HG03025 (cell line): ENCODE measurements around the gene CETN1.

ENCODE experiments used
- ATAC-seq: cut with Tn5 transposase; IDR thresholded peaks from one replicate; pipeline ENCODE4 v1.9.1; 2021; ENCODE audit warnings: mild to moderate bottlenecking, moderate library complexity; ENCODE audit not compliant: unreplicated experiment, low FRiP score

CETN1 gene

DNA sequence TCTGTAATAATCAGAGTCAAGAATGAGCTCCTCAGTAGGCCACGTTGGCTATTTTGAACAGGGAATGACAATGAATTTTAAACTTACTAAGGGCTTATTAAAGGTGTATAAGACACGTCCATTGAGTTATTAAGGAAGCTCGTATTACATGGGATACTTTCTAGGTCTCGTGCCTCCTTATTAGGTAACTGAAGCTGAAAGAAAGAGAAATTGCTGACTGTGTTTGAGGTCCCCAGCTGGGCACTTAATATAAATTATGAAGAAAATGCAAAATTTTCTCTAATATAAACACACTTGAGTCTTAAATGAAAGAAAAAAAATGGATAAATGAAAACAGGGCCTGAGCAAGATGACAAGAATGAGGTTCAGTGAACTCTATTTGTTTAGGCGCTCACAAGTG lies 38.4 kb downstream of the CETN1 start:
- no peak for ATAC-seq

DNA sequence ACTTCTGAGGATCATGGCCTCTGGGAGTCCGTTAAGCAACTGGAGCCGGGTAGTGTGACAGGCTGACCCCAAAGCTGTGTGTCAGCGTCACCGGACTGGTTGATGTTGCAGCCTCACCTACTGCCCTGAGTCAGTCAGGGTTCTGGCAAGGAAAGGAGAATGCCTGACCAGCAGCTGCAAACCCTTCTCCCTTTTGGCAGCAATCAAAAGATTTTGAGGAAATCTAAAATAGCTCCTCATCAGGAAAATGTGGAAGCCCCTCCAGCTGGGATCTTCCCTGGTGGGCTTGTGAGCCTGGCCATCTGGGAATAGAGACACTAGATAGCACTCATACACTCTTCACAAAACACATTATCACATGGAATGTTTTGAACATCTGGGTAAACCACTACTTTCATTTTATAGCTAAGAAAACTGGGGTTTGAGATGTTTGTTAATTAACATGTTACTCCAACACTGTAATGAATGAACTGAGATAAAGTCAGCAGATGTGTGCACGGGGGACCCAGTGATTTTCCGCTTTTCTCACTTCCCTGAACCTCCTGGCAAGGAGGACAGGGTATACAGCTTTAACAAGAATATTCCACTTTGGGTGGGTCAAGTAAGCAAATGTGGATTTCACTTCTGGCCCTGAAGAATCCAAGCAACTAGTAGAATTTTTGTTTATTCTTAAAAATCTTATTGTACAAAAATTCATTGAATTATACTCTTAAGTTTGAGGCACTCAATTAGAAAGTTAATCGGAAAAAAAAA lies 41.3 kb downstream of the CETN1 start:
- ATAC-seq = no peak

DNA sequence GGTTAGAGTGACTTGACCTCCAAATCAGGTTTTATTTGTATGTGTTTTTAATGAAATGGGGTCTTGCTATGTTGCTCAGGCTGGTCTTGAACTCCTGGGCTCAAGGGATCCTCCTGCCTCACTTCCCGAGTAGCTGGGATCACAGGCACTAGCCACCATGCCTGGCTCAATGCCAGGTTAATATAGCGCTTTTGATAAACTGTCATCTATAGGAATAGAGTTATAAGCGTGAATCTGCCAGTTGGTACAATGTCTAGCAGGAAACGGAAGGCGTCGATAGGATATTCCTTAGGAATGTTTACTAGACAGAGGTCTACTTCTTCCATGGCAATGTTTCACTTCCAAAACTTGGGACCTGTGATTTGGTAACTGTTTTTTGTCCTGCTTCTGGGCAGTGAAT lies 42.1 kb downstream of the CETN1 start:
- ATAC-seq = no peak

DNA sequence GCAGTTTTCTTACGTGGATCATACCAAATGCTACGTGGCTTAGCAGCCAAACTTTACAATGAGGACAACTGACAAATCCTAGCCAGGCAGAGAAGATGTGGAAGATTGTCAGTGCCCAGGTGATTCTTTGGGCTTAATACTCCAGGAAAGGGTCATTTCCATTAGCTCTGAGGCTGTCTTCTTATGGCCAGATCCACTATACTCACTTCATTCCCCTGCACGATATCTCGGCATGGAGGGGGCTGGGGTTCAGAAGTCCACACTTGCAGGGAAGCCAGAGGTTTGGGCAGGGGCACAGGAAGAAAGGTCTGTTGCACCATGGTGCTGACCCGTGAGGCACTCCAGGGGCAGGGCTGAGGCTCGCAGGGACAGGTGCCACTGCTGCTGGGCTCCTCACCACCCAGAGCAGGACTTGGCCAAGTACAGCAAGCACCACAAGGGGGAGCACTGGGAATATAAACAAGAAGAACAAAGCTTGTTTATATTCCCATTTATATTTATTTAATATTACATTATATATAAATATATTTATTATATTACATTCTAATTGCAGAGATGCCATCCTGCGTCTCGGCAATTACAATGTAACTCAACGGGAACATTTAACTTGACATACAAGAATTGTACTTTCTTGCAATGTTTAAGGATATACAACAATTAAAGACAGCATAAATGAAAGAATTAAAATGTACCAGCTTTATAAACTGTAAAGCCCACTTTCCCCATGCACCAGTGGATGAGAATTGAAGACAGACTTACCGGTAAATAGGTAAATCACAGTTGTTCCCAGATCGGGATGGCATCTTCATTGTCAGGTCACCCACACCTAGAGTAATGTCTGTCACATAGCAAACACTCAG lies 43.8 kb downstream of the CETN1 start:
- ATAC-seq = no peak

GRCh38 chr18:627231-627630 lies 47.1 kb downstream of the CETN1 start:
- no peak for ATAC-seq

- ATAC-seq = no peak
Measured at GRCh38 chr18:629269-630150, 49.3 kb downstream of the CETN1 start.

DNA sequence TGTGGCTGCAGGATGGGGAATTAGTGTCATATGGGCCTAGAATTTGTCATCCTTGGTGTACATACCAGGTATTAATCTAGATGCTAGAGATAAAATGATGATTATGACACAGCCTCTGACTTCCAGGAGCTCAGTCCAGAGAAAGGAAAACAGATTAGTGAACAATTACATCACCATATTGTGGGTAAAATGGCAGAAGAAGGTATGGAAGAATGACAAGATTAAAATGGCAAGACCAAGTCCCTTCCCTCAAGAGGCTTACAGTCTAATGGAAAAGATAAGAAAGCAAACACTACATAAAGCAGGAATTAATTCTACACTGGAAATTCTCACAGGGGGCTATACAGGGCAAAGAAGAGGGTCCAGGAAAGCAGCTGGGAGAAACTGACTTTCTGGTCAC lies 51.4 kb downstream of the CETN1 start:
- no peak for ATAC-seq
